ENCODE data around the gene MAP3K13. TPM values are rescaled to one million over a fixed set of nuclear protein-coding genes. Genes with fewer than 3 reads are reported as not detected.
"Not testable (repeated sequence)": the region's sequence is repeated elsewhere in the genome, so short reads cannot be mapped to it uniquely, and the experiment has no call there.

The MAP3K13 gene
- total and polyA plus RNA-seq, 2 experiments from 2014 or later, result 19.1 to 47.4 TPM

- H3K36me3 ChIP-seq, result no peaks in the 10 kb centered on the region
- H3K9me3 ChIP-seq (ENCODE audit: low read depth), result no peaks in the 10 kb centered on the region
- no peak overlapping the region for H3K4me3 ChIP-seq
- no peak for TF ChIP-seq CTCF (IDR thresholded peaks at IDR 0.05; ENCODE audit: low read depth, low read length)
- H3K27ac ChIP-seq, result no peak overlapping the region
- H3K4me1 ChIP-seq (ENCODE audit: low read depth), result no peaks in the 10 kb centered on the region
- DNase-seq (ENCODE audit: low read depth in 1 of 2, low spot score in 1 of 2), result no peak
- peaks cover 48% of the 10 kb centered on the region for H3K27me3 ChIP-seq
These were observed 3.1 kb downstream of the MAP3K13 start for GRCh38 chr3:185366074-185366335.

GRCh38 chr3:185366913-185367312 lies 4.0 kb downstream of the MAP3K13 start:
- Histone ChIP-seq H3K36me3 (no peaks in the 10 kb centered on the region), H3K27me3 (peaks cover 48% of the 10 kb centered on the region), H3K4me1 (ENCODE audit: low read depth) (no peaks in the 10 kb centered on the region), H3K9me3 (ENCODE audit: low read depth) (no peaks in the 10 kb centered on the region), H3K4me3 (no peak overlapping the region), H3K27ac (no peak overlapping the region)
- TF ChIP-seq CTCF (IDR thresholded peaks at IDR 0.05; ENCODE audit: low read depth, low read length), result no peak
- DNase-seq (ENCODE audit: low read depth in 1 of 2, low spot score in 1 of 2), result no peak

- H3K9me3 ChIP-seq (ENCODE audit: low read depth); H3K27ac ChIP-seq; DNase-seq (ENCODE audit: low read depth in 1 of 2, low spot score in 1 of 2); H3K36me3 ChIP-seq; H3K4me3 ChIP-seq; H3K4me1 ChIP-seq (ENCODE audit: low read depth): not testable (repeated sequence)
- H3K27me3 ChIP-seq, result peaks cover 30% of the 10 kb centered on the region
These were observed 7.4 kb downstream of the MAP3K13 start for GRCh38 chr3:185370349-185370748.

GRCh38 chr3:185371306-185372074 lies 8.6 kb downstream of the MAP3K13 start:
- DNase-seq (ENCODE audit: low read depth in 1 of 2, low spot score in 1 of 2), result no peak

GRCh38 chr3:185381320-185382058 lies 18.6 kb downstream of the MAP3K13 start:
- no peaks in the 10 kb centered on the region for H3K4me1 ChIP-seq (ENCODE audit: low read depth)
- no peaks in the 10 kb centered on the region for H3K27me3 ChIP-seq
- no peak for TF ChIP-seq CTCF (IDR thresholded peaks at IDR 0.05; ENCODE audit: low read depth, low read length)
- no peaks in the 10 kb centered on the region for H3K9me3 ChIP-seq (ENCODE audit: low read depth)
- H3K4me3 ChIP-seq, result no peak overlapping the region
- no peaks in the 10 kb centered on the region for H3K36me3 ChIP-seq
- no peak overlapping the region for H3K27ac ChIP-seq
- no peak for DNase-seq (ENCODE audit: low read depth in 1 of 2, low spot score in 1 of 2)

More at GRCh38 chr3:185371306-185372074, 8.6 kb downstream of the MAP3K13 start:
- Histone ChIP-seq H3K4me3 (no peak overlapping the region), H3K27ac (no peak overlapping the region), H3K36me3 (no peaks in the 10 kb centered on the region), H3K9me3 (ENCODE audit: low read depth) (no peaks in the 10 kb centered on the region), H3K4me1 (ENCODE audit: low read depth) (no peaks in the 10 kb centered on the region), H3K27me3 (peaks cover 22% of the 10 kb centered on the region)
- no peak for TF ChIP-seq CTCF (IDR thresholded peaks at IDR 0.05; ENCODE audit: low read depth, low read length)

GRCh38 chr3:185382154-185382553 lies 19.2 kb downstream of the MAP3K13 start:
- H3K36me3 ChIP-seq, result no peaks in the 10 kb centered on the region
- DNase-seq (ENCODE audit: low read depth in 1 of 2, low spot score in 1 of 2), result no peak
- no peak overlapping the region for H3K27ac ChIP-seq
- no peak for TF ChIP-seq CTCF (IDR thresholded peaks at IDR 0.05; ENCODE audit: low read depth, low read length)
- H3K4me1 ChIP-seq (ENCODE audit: low read depth), result no peaks in the 10 kb centered on the region
- no peaks in the 10 kb centered on the region for H3K27me3 ChIP-seq
- no peak overlapping the region for H3K4me3 ChIP-seq
- H3K9me3 ChIP-seq (ENCODE audit: low read depth), result no peaks in the 10 kb centered on the region

GRCh38 chr3:185386515-185386914 lies 23.6 kb downstream of the MAP3K13 start:
- H3K27me3 ChIP-seq; H3K4me1 ChIP-seq (ENCODE audit: low read depth); H3K4me3 ChIP-seq; H3K36me3 ChIP-seq; H3K9me3 ChIP-seq (ENCODE audit: low read depth); DNase-seq (ENCODE audit: low read depth in 1 of 2, low spot score in 1 of 2); H3K27ac ChIP-seq: not testable (repeated sequence)

Measured in cardiac muscle cell (in vitro differentiated cells and primary cell).